Measurements from ENCODE around the gene NFIA.

Gene NFIA

DNA sequence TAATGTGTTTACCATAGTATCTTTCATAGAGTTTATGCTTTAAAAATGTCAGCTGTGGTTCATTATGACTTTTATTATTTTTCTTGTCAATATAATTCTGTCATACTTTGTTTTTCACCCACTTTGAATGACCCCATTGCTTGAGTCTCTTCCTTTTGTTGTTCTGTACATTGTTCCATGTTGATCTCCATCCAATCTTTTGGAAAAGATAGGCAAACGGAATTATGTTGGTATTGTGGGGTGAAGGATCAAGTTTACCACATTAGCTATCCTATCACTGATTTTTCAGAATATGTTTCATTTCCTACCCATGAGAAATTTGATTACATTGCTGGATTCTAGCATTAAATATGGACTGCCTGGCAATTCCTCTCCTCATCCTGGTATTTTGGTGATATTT is 196.6 kb downstream of the NFIA start:
- no peak for ATAC-seq

DNA sequence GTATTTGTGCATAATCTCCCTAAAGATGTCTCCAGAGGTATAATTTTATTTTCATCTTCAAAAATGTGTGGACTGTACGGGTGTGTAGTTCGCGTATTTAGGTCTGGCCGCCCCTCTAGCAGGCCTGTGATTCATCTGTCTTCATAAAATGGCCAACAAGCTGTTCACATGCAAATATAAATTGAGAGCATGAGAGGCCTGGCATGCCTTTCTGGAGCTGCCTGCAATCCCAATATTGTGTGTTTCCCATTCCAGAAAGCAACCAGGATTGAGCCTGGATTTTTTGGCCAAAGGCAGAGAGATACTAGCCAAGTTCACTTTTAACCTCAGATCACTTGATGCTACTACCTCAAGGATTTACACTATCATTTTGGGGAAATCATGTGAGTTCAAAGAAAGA is 197.2 kb downstream of the NFIA start:
- no peak for ATAC-seq

DNA sequence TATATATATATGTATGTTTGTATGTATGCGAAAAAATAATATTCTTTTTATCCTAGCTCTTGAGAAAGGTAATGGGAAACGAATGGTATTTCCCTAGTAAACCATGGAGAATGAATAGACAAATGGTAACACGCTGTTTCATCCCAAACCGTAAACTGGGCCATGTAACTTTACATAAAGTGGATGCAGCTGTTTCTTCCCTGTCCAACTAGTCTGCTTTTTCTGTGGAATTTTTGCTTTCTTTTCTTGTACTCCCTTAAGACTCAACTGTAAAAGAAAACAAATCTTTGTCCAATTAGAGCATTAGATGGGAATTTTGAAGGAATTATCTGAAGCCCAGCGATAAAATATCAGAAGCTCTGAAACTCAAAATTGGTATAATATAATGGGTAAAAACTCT is 198.1 kb downstream of the NFIA start:
- no peak for ATAC-seq

DNA sequence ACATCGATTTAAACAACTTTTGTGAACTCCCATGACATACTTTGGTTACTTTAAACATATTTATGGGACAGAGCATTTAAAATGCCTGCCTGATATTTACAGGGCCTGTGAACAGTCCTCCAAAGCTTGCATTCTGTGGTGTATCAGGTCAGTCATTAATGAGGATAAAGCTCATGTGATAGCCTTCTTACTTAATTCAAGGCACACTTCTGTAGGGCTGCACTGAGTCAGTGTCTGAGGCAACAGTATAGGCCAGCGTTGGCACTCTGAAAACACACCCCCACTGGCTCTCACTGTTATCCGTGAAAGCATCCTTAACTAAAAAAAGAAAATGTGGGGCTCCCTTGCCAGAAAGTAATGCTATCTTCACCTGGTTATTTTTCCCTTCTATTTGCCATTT is 200.0 kb downstream of the NFIA start:
- no peak for ATAC-seq

DNA sequence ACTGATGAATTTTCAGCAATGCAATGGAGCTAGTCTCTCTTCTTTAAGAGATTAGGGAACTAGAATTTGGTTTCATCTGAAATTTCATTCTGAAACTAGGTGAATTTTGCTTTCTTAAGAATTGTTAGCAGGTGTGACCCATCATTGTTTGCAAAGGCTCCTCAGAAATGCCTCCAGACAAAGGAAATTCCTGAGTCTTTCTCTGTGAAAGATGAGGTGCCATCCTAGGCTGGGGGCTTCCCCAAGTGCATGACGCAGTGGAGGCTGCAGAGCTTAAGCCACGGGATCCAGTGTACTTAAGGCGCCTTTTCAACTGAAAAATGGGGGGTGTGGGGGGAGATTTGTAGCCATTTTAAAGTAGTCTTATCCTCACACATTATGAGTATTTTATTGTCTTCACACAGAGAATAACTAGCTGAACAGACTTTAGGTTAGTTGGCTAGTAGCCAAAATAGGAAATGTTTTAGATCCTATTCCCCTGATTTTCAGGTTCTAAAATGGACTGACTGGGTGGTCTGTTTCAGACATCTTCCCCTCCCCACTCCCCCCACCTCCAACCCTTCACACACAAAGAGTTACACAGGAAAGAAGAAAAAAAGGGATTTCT is 202.0 kb downstream of the NFIA start:
- peak in 1 of 2 donors; percentile 38 for ATAC-seq

DNA sequence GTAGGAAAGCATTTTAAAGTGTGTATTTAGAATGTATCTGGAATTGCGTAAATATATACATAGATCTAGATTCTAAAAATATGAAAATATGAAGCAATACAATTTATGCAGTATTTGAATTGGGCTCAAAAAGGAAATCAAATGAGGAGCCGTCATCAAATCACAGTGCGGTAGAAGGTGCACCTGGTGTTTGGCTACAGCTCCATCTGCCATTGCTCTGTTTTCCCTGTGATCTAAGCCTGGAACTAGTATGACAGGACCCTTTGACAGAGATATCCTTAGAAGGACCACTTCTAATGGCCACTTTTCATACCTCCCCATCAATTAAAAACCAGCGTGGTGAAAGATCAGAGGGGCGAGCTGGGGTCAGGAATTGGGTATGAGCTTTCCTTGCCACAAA is 202.6 kb downstream of the NFIA start:
- ATAC-seq, result no peak

DNA sequence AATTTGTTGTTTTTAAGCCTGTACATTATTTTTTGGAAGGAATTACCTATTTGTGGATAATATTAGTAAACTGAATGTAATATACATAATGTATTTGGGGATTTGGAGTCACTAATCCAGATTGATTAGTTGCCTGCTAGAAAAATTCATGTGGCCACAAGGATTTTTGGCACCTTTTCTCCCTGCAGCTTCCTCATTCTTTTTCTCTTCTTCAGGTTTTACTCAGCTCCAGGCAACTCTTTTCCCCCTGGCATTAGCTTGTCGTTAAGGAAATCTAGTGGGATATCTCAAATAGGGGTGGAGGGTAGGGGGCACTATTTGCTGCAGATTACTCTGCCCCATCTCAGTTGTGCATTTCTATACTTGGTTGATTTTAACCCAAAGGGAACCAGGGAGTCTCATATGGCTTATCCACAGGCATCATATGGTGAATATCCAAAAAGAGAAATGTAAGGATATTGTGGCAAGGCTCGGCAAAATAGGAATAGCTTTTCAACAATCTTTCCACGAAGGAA is 203.1 kb downstream of the NFIA start:
- ATAC-seq, result no peak

DNA sequence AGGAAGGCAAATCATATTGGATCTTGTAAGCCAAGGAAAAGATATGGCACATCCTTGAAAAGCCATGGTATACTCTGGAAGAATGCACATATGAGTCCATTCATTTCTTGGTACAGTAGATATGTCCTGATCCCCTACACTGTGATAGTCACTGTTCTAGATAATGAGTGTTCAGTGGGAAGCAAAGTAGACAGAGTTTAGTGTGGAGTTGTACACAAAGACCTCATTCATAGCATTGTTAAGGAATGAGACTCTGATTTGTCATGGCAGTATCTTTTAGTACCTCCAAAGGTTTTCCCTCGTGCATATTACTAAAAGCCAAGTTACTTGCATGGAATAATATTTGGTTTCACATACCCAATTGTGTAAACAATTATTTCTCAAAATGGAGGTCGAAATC is 204.7 kb downstream of the NFIA start:
- ATAC-seq, result no peak

DNA sequence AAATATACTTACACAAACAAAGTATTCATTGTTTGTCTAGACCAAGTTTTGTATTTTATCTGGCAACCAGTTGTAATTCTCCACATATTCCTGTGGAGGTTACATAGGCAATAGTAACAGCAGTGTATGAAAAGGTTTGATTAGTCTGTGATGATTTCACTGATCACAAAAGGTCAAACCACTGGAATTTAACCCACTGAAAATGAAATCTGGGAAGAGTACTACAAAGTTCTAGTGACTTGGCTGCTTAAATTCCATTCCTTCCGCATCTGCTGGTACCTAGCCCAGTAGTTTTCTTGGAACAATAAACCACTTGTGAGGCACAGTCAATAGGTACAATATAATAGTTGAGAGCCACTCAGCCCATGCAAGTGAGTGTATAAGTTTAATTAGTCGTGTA is 205.4 kb downstream of the NFIA start:
- ATAC-seq, result no peak

DNA sequence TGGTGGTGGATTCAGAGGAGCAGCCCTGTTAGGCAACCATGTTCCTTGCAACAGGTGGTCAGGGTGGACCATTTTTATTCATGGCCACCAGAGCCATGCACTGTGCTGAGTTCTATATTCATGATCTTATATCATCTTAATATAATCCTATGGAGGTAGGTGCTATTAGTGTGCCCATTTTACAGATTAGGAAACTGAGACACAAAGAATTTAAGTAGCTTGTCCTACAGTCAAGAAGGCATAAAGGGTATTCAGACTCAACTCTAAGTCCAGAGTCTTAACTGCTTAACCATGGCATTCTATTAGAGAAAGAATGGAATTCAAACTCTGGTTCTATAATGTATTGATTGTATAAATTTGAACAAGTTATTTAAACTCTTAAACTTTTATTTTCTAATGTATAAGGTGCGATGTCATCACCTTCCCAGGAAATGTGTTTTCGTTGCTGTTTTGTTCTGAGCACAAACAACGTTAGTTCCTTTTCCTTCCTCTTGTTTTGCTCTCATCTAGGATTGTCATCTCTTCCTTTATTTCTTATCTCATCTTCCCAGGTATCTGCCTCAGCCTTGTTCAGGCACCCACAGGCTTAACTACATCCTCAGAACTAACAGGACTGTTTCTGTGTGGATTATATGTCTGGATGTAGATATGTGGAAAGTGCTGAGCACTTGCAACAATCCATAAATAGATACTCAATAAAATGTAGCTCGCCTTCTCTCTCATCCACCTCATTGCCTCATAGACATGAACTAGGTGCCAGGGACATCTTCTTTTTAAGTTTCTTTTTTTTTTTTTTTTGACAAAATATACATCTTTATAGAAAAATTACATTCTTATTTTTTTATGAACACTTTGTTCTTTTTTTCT is 207.1 kb downstream of the NFIA start:
- ATAC-seq, result no peak

DNA sequence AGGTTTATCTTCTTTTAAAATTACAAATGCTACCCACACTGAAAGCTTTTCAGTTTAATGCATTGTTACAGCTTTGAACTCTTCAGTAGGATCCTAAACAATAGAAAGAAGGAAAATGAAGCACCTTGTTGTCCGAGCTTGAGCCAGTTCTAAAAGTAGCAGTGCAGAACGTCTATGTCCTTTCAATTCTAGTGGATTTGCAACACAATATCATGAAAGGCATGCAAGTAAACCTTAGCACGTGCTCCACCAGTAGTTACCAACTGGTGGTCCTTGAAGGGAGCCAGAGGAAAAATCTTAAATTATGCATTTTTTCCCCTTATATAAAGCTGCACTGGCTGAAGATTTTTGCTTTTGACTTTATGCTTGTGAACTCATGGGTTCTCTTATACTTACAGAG is 208.2 kb downstream of the NFIA start:
- ATAC-seq, result no peak

DNA sequence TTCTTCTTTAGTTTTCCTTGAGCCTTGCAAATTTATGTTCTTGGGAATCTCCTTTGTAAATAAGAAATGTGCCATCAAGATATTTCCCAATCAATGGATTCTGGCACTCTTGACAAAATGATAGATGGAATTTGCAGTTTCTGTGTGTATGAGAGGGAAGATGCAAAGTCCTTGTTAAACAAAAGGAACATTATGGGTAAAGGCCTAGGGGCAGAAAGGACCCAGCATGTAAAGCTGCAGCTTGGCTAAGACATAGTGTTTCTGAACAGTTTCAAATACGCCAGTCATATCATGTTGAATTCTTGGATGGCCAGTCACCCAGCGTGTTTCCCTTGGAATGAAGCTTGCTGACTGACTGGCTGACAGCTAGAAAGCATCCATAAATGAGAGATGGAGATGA is 210.8 kb downstream of the NFIA start:
- no peak for ATAC-seq

DNA sequence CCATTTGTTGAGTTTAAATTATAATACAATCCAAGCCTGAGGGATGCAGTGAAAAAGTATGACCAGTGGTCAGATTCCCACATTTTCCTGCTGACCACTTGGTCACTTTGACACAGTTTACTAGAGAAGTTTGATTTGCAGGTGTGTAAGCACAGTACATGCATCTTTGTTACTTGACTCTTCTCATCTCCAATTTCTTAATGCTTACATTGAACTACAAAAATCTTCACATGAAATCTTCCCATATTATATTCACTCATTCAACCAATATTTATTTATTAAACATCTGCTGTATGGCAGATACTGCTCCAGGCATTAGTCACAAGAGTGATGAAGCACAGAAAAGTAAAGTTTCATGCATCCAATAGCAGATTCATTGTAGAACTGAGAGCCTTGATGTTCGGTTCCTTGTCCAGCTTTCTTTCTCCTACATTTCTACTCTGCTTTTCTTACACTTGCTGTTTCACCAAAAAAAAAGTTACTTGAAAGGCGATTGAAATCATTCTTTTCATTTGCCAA is 211.7 kb downstream of the NFIA start:
- ATAC-seq, result no peak

DNA sequence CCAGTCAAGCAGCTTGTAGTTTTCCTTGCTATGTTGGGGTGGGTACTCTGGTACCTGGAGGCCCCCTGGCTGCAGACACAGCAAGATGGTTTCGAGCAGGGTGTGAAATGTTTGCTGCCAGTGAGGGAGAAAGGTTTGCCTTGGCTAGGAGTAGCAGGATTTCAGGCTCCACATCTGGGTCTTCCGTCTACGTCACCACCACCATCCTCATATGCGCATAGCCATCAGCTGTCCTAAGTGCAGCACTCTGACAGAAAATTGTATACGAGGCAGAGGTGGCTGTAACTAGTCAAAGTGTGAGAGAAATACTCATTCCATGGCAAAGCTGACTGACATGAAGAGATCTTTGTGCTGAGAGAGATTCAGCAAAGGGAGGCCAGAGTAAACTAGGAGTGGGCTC is 212.6 kb downstream of the NFIA start:
- no peak for ATAC-seq

DNA sequence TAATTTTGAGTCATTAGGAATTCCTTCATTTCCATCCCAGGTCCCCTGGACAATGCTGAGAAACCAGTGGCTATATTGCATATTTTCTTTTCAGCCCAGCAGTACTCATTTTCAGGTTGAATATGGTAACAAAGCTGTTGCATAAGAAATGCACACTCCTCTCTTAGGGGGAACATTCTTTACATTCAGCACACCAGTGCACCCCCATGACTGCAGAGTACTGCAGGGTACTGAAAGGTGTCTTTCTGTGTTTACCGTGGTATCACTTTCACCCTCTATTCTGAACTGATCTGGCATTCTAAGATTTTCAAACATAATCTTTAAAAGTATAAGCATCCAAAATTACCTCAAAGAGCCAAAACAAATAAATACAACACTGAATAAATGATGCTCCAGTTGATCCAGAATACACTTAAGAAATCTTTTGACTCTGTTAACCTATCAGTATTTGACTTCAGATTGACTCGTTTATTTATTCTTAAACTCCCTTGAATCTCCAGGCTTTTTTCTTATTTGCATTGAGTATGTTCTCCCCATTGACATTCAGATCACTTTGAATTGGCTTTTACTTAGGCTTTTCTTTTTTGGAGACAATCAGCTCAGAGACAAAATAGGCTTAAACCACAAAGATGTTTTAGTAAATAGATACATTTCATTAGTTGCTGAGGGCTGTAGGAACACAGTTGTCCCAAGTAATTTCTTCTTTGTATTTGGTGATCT is 213.6 kb downstream of the NFIA start:
- ATAC-seq, result no peak

DNA sequence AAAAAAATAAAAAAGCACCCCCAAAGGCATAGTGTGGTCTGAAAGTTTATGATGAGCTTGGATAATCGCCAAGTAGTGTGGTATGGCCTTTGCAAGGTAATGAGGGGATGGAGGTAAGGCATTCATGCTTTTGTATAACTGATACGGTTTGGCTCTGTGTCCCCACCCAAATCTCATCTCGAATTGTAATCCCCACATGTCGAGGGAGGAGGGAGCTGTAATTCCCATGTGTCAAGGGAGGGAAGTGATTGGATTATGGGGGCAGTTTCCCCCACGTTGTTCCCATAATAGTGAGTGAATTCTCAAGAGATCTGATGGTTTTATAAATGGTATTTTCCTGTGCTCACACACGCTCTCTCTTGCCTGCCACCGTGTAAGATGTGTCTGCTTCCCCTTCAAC is 215.5 kb downstream of the NFIA start:
- ATAC-seq, result no peak

DNA sequence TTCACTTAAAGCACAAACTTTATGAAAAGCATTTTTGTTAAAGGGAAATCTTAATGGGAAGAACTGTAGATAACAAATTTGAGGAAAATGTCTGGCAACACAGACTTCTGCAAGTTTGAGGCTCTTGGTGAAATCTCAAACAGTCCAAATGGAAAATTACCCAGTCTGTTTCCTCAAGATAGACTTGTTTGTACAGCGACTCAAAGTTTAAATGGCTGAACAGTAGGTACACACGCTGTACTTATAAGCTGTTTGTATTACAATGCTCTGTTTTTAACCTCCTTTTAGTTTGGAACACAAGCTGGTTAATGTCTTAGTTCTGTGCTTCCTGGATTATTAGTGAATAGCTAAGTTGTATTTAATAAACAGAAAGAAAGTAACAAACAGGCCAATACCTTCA is 217.1 kb downstream of the NFIA start:
- ATAC-seq, result no peak

DNA sequence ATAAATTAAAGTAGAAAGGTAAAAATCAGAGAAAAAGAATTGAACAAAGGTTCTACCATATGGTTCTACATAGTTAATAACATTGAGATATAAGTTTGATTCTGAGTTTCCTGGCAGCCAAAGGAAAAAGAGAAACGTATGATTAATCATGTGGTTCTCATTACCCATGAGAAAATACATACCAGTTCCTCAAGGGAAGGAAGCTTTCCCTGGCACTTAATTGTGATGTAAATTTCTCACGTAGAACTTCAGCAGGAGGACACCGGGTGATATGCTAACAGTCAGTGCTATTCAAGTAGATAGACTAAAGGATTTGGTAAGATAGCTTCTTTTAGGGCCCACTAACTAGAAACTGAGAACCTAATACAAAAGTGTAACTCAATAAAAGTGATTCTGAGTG is 218.5 kb downstream of the NFIA start:
- ATAC-seq, result no peak

DNA sequence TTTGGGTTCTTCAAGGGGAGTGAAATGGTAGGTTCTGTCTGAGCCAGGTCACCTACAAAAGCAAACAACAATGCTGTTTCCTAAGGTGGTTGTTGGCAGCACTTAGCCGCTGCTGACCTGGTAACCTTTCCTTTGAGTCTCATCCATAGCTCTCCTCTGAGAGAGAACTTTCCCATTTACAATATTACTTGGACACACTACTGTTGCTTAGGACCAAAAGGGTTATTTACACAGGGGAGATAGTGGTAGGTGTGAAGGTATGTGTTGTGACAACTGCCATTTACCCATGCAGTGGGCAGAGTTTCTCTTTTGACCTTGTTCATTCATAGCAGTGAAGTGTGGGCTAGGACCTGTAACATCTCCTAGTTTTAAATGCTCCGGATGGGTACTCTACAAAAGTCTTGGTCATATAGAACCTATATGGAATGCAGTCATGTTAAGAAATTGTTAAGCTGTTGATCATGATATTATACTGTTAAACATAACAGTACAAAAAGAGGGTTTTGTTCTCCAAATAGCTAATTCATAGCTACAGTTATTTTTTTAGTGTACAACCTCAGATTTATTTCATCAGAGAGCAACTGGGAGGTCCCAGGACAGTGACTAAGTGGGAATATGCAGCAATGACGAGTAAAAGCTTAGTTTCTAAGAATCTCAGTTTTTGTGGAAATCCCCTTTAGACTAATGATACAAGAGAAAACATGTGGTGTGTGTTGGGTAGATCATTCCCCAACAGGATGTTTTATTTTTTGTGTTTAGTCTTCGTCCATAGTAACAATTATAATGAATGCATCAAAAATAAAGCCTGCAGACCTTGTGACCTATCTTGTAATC is 219.7 kb downstream of the NFIA start:
- peak; percentile 80 to 85 for ATAC-seq

DNA sequence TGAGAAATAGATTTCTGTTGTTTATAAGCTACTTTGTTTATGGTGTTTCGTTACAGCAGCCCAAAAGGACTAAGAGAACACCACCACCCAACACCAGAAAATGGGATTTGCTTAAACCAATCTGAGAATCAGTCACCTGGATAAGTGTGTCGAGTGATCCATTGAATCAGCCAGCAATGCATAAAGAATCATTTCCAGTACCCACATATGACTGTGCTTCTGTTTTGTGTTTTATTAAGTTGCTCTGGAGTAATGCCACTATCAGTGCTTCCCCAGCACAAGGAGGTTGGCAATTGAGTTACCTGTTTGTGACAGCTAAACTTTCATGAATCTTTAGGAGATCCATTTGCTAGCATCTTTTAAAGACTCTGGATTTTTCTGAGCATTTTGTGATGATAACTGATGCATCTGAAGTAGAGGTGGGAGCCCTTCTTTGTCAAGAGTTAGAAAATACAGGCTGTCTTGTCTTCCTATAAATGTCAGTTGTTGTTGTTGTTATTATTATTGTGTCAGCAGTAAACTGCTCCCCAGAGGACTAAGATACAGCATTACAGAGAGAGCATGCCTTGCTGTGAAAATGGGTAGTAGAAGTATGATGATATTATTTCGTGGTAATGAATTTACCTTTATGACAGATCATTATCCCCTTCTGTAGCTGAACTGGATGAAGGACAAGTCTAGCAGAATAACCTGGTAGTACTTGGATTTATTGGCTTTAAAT is 225.2 kb downstream of the NFIA start:
- no peak for ATAC-seq

DNA sequence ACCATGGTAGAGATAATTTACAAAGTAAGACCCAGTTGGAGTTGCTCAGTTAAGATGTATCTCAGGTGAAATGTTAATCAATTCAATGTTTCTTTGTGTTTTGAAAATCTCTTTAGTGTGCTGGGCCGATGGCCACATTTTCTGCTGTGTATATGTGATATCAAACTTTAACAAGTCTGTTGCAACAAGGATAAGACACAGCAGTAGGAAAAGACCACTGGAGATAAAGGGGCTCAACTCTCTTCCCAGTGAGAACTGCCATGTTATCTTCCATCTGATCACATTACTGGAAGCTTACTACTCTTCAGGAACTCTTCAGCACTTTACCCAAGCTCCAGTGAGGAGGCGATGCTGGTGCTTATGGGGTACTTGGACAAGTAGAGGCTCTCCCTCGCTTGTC is 227.7 kb downstream of the NFIA start:
- ATAC-seq, result no peak

DNA sequence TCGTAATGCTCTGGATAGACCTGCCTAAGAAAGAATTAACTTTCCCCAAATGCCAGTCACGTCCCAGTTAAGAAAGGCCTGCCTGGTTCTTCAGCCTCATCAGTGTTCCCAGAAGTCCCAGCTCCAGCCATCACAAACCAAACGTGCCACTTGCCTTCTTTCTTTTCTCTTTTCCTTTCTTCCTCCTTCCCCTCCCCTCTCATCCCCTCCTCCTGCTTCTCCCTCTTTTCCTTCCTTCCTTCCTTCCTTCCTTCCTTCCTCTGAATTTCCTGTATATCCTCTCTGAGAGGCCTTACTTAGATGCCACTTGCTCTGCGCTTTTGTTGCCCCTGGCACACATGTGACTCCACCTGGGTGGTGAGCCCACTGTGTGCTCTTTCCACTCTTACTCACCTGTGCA is 228.2 kb downstream of the NFIA start:
- ATAC-seq, result no peak

Data from activated CD4-positive, CD25-positive, alpha-beta regulatory T cell treated with anti-CD3 and anti-CD28 coated beads, Interleukin-2, amount 50 U/mL, for 24 hours (primary cell).